Keratinocyte (primary cell): ENCODE measurements around the gene KRTAP5-8.

Experiments
- EZH2 ChIP-seq: IDR thresholded peaks from one replicate; pipeline ENCODE4 v1.6.1; 2012; ENCODE audit warnings: inconsistent platforms, mild to moderate bottlenecking, low read length, moderate library complexity
- TF ChIP-seq, protein P1 (sequence below), 3 experiments: IDR thresholded peaks in 1 of 3; conservative IDR thresholded peaks in 1 of 3; optimal IDR thresholded peaks in 1 of 3; 2 replicates in 2 of 3; 3 replicates in 1 of 3; pipeline versions ENCODE3 to v1.5.1; 2011; ENCODE audit warnings: low read length in 3 of 3, mild to moderate bottlenecking in 3 of 3, moderate library complexity in 2 of 3, control low read depth in 1 of 3, inconsistent platforms in 1 of 3; ENCODE audit not compliant: insufficient read depth in 2 of 3; ENCODE audit errors: extremely low read depth in 1 of 3

DNA sequence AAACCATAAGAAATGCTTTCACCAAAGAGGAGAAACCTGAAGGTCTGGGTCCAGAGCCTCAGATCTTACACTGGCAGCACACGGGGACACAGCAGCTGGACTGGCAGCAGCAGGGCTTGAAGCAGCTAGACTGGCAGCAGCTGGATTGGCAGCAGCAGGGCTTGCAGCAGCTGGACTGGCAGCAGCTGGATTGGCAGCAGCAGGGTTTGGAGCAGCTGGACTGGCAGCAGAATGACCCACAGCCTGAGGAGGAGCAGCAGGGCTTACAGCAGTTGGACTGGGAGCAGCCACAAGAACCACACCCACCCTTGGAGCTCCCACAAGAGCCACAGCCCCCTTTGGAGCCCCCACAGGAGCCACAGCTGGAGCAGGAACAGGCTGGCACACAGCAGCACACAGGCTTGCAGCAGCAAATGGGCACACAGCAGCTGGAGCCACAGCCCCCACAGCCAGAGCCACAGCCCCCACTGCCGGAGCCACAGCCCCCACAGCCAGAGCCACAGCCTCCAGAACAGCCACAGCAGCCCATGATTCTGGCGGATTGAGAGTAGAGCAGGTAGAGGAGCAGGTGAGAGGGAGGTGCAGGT lies 44.6 kb downstream of the KRTAP5-8 start, which contains the start of gene KRTAP5-11:
- TF ChIP-seq, protein P1, sequence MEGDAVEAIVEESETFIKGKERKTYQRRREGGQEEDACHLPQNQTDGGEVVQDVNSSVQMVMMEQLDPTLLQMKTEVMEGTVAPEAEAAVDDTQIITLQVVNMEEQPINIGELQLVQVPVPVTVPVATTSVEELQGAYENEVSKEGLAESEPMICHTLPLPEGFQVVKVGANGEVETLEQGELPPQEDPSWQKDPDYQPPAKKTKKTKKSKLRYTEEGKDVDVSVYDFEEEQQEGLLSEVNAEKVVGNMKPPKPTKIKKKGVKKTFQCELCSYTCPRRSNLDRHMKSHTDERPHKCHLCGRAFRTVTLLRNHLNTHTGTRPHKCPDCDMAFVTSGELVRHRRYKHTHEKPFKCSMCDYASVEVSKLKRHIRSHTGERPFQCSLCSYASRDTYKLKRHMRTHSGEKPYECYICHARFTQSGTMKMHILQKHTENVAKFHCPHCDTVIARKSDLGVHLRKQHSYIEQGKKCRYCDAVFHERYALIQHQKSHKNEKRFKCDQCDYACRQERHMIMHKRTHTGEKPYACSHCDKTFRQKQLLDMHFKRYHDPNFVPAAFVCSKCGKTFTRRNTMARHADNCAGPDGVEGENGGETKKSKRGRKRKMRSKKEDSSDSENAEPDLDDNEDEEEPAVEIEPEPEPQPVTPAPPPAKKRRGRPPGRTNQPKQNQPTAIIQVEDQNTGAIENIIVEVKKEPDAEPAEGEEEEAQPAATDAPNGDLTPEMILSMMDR (optimal IDR thresholded peaks at IDR 0.05 in 1 of 3, IDR thresholded peaks at IDR 0.05 in 1 of 3, conservative IDR thresholded peaks at IDR 0.05 in 1 of 3; ENCODE audit: extremely low read depth in 1 of 3, insufficient read depth in 2 of 3, low read length in 3 of 3): no peak
- TF ChIP-seq EZH2: no peak
